ENCODE data around the gene RPA4.

Gene RPA4

DNA sequence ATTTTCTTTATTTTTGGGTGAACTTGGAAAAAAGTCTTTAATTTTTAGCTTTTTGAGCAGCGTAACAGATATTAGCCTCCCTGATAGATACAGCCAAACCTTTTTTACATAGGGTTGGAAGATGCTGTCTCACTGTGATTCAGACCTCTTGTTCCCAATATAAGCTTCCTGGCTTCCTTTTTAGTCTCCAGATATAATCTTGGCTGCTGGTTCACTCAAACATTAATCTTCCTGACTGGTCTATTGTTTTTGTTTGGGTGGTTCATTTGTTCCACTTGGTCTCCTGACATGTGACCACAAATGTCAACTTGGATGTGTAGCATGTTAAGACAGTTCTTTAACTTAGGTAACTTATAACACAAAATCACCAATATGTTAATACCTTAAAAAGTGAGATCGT, 23.0 kb downstream of the RPA4 start:
- TF ChIP-seq CTCF (conservative IDR thresholded peaks at IDR 0.05; ENCODE audit: low read length) (no peak), EZH2phosphoT487 (IDR thresholded peaks at IDR 0.05; ENCODE audit: borderline replicate concordance) (no peak)
- Histone ChIP-seq H3K9me2 (replicated peaks; ENCODE audit: low read depth, low read length) (no peaks in the 10 kb centered on the region), H3K9me3 (ENCODE audit: insufficient read depth, low read depth, low read length) (no peaks in the 10 kb centered on the region), H3K79me2 (ENCODE audit: insufficient read depth, low read length) (no peaks in the 10 kb centered on the region), H3K27me3 (ENCODE audit: insufficient read depth, low read length, poor library complexity, severe bottlenecking) (no peaks in the 10 kb centered on the region), H4K20me1 (ENCODE audit: insufficient read depth, low read length, poor library complexity, severe bottlenecking) (no peaks in the 10 kb centered on the region), H2AFZ (ENCODE audit: low read length) (no peak overlapping the region), H3K4me3 (ENCODE audit: low read length, poor library complexity, severe bottlenecking) (no peak overlapping the region), H3K4me2 (ENCODE audit: low read depth, low read length, poor library complexity, severe bottlenecking) (no peak overlapping the region), H3K4me1 (ENCODE audit: insufficient read depth, low read length, poor library complexity, severe bottlenecking) (no peaks in the 10 kb centered on the region), H3K36me3 (ENCODE audit: insufficient read depth, low read length) (no peaks in the 10 kb centered on the region), H3K9ac (ENCODE audit: low read depth, low read length, poor library complexity, severe bottlenecking) (no peak overlapping the region), H3F3A (ENCODE audit: low read depth) (no peaks in the 10 kb centered on the region)

DNA sequence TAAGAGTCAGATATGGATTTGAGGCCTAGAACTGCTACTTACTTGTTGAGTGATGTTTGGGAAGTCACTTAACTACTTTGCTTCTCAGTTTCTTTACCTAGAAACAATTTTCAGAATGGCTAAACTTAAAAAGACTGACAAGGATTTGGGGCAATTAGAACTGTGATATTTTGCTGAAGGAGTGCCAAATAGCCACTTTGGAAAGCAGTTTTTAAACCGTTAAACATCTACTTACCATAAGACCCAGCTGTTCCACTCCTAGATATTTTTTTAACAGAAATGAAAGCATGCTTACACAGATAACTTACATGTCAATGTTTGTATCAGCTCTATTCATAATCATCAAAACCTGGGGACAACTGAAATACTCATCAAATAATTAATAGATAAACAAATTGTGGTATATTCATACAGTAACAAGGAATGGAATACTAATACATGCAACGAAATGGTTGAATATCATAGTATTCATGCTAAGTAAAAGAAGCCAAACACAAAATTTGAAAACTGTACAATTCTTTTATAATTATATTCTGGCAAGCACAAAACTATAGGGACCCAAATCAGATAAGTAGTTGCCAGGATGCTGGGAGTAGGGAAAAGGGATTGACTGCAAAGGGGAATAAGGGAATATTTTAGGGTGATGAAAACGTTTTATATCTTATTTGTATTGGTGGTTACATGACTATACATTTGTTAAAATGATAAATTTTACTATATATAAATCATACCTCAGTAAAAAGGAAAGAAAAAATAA, 24.0 kb downstream of the RPA4 start:
- H3K4me3 ChIP-seq (ENCODE audit: low read length, poor library complexity, severe bottlenecking): no peak overlapping the region
- no peaks in the 10 kb centered on the region for H3K36me3 ChIP-seq (ENCODE audit: insufficient read depth, low read length)

GRCh38 chrX:96909291-96909690, 25.6 kb downstream of the RPA4 start:
- H4K20me1 ChIP-seq (ENCODE audit: insufficient read depth, low read length, poor library complexity, severe bottlenecking): no peaks in the 10 kb centered on the region
- no peaks in the 10 kb centered on the region for H3K79me2 ChIP-seq (ENCODE audit: insufficient read depth, low read length)
- no peaks in the 10 kb centered on the region for H3K9me2 ChIP-seq (replicated peaks; ENCODE audit: low read depth, low read length)
- H2AFZ ChIP-seq (ENCODE audit: low read length): no peak overlapping the region
- TF ChIP-seq CTCF (conservative IDR thresholded peaks at IDR 0.05; ENCODE audit: low read length) (no peak), EZH2phosphoT487 (IDR thresholded peaks at IDR 0.05; ENCODE audit: borderline replicate concordance) (no peak)
- no peaks in the 10 kb centered on the region for H3K4me1 ChIP-seq (ENCODE audit: insufficient read depth, low read length, poor library complexity, severe bottlenecking)
- H3K9ac ChIP-seq (ENCODE audit: low read depth, low read length, poor library complexity, severe bottlenecking): no peak overlapping the region
- H3F3A ChIP-seq (ENCODE audit: low read depth): no peaks in the 10 kb centered on the region
- no peaks in the 10 kb centered on the region for H3K36me3 ChIP-seq (ENCODE audit: insufficient read depth, low read length)
- no peaks in the 10 kb centered on the region for H3K27me3 ChIP-seq (ENCODE audit: insufficient read depth, low read length, poor library complexity, severe bottlenecking)
- H3K4me3 ChIP-seq (ENCODE audit: low read length, poor library complexity, severe bottlenecking): no peak overlapping the region
- no peaks in the 10 kb centered on the region for H3K9me3 ChIP-seq (ENCODE audit: insufficient read depth, low read depth, low read length)
- no peak overlapping the region for H3K4me2 ChIP-seq (ENCODE audit: low read depth, low read length, poor library complexity, severe bottlenecking)

More for the DNA sequence above, 24.0 kb downstream of the RPA4 start:
- Histone ChIP-seq H3K9me2 (replicated peaks; ENCODE audit: low read depth, low read length) (no peaks in the 10 kb centered on the region), H3K27me3 (ENCODE audit: insufficient read depth, low read length, poor library complexity, severe bottlenecking) (no peaks in the 10 kb centered on the region), H4K20me1 (ENCODE audit: insufficient read depth, low read length, poor library complexity, severe bottlenecking) (no peaks in the 10 kb centered on the region), H3K9me3 (ENCODE audit: insufficient read depth, low read depth, low read length) (no peaks in the 10 kb centered on the region), H3F3A (ENCODE audit: low read depth) (no peaks in the 10 kb centered on the region), H3K9ac (ENCODE audit: low read depth, low read length, poor library complexity, severe bottlenecking) (no peak overlapping the region), H3K4me1 (ENCODE audit: insufficient read depth, low read length, poor library complexity, severe bottlenecking) (no peaks in the 10 kb centered on the region), H3K4me2 (ENCODE audit: low read depth, low read length, poor library complexity, severe bottlenecking) (no peak overlapping the region), H3K79me2 (ENCODE audit: insufficient read depth, low read length) (no peaks in the 10 kb centered on the region), H2AFZ (ENCODE audit: low read length) (no peak overlapping the region)
- TF ChIP-seq CTCF (conservative IDR thresholded peaks at IDR 0.05; ENCODE audit: low read length): no peak
- no peak for TF ChIP-seq EZH2phosphoT487 (IDR thresholded peaks at IDR 0.05; ENCODE audit: borderline replicate concordance)
